Choroid plexus epithelial cell (primary cell): ENCODE data around the gene EPHB1.

Experiments
- DNase-seq: peaks from one replicate; pipeline ENCODE4 v3.0.0-alpha.2; 2010; ENCODE audit warnings: low read depth
- H3K4me3 ChIP-seq: 2 replicates; pipeline ENCODE4 v1.5.1; 2011; ENCODE audit warnings: low read depth, mild to moderate bottlenecking, control low read depth, low read length, moderate library complexity
- CTCF ChIP-seq: conservative IDR thresholded peaks from 2 replicates; pipeline ENCODE4 v1.5.1; 2011; ENCODE audit warnings: low read depth, mild to moderate bottlenecking, control low read depth, inconsistent platforms, low read length, moderate library complexity

EPHB1 gene

GRCh38 chr3:135084976-135085375, 289.9 kb downstream of the EPHB1 start:
- TF ChIP-seq CTCF: no peak
- no peak overlapping the region for H3K4me3 ChIP-seq
- DNase-seq: no peak

GRCh38 chr3:135085652-135086436, 290.8 kb downstream of the EPHB1 start:
- H3K4me3 ChIP-seq: no peak overlapping the region
- no peak for DNase-seq
- no peak for TF ChIP-seq CTCF

- DNase-seq: no peak
- no peak for TF ChIP-seq CTCF
- H3K4me3 ChIP-seq: no peak overlapping the region
Observed at GRCh38 chr3:135087782-135088181, 292.7 kb downstream of the EPHB1 start.

GRCh38 chr3:135089451-135089850, 294.4 kb downstream of the EPHB1 start:
- TF ChIP-seq CTCF: no peak
- no peak overlapping the region for H3K4me3 ChIP-seq
- no peak for DNase-seq

- no peak for TF ChIP-seq CTCF
- no peak for DNase-seq
- H3K4me3 ChIP-seq: no peak overlapping the region
Observed at GRCh38 chr3:135090020-135090717, 295.1 kb downstream of the EPHB1 start.

- no peak overlapping the region for H3K4me3 ChIP-seq
- no peak for TF ChIP-seq CTCF
- DNase-seq: no peak
Observed at GRCh38 chr3:135091946-135092345, 296.9 kb downstream of the EPHB1 start.
